GM12878 (cell line): ENCODE results near the gene TEKT5. TPM values are rescaled to one million over a fixed set of nuclear protein-coding genes. Genes with fewer than 3 reads are reported as not detected.

Experiments
- BHLHE40 ChIP-seq, 2 experiments: fragments of 450-650 bp in 1 of 2; IDR thresholded peaks; 2 replicates each; pipeline ENCODE4 v1.6.1; 2011 to 2017; ENCODE audit warnings: low read depth in 2 of 2, borderline replicate concordance in 1 of 2, improper control_type of control experiment in 1 of 2, low read length in 1 of 2, mild to moderate bottlenecking in 1 of 2
- CEBPB ChIP-seq, 2 experiments: fragments of 150-350 bp in 1 of 2; IDR thresholded peaks; 2 replicates each; pipeline ENCODE4 v1.6.1; 2012 to 2014; ENCODE audit warnings: low read depth in 2 of 2, low read length in 2 of 2, borderline replicate concordance in 1 of 2, inconsistent platforms in 1 of 2
- CHD2 ChIP-seq: IDR thresholded peaks from 2 replicates; pipeline ENCODE4 v1.6.1; 2011; ENCODE audit warnings: low read depth, low read length, improper control_type of control experiment, borderline replicate concordance
- CHD4 ChIP-seq: fragments of 200-600 bp; sonication (generic); IDR thresholded peaks from 2 replicates; pipeline ENCODE4 v1.6.1; 2016; ENCODE audit warnings: mild to moderate bottlenecking
- CREM ChIP-seq: IDR thresholded peaks from 2 replicates; pipeline ENCODE4 v1.6.1; 2014; ENCODE audit warnings: antibody characterized with exemption, low read depth
- EGR1 ChIP-seq, 2 experiments: IDR thresholded peaks; 1 replicate in 1 of 2; 2 replicates in 1 of 2; pipeline ENCODE4 v1.6.1; 2011 to 2012; ENCODE audit warnings: low read depth in 2 of 2, low read length in 2 of 2, borderline replicate concordance in 1 of 2, mild to moderate bottlenecking in 1 of 2, moderate library complexity in 1 of 2
- ESRRA ChIP-seq: IDR thresholded peaks from 2 replicates; pipeline ENCODE4 v1.6.1; 2012; ENCODE audit warnings: mild to moderate bottlenecking, low read length, improper control_type of control experiment
- ETV6 ChIP-seq, 2 experiments: fragments of 450-650 bp in 1 of 2; IDR thresholded peaks in 1 of 2; conservative IDR thresholded peaks in 1 of 2; 2 replicates each; pipeline ENCODE4 v1.6.1; 2014; ENCODE audit warnings: antibody characterized with exemption in 1 of 2, borderline replicate concordance in 1 of 2, low read depth in 1 of 2, mild to moderate bottlenecking in 1 of 2, moderate library complexity in 1 of 2
- FOXM1 ChIP-seq: IDR thresholded peaks from 2 replicates; pipeline ENCODE4 v1.6.1; 2012; ENCODE audit warnings: low read depth, mild to moderate bottlenecking, inconsistent platforms, low read length, moderate library complexity
- IKZF1 ChIP-seq: fragments of 450-650 bp; conservative IDR thresholded peaks from 2 replicates; pipeline ENCODE4 v1.6.1; 2017; ENCODE audit warnings: antibody characterized with exemption, mild to moderate bottlenecking
- IKZF2 ChIP-seq, 2 experiments: fragments of 450-650 bp; IDR thresholded peaks; 2 replicates each; pipeline ENCODE4 v1.6.1; 2017; ENCODE audit warnings: mild to moderate bottlenecking in 2 of 2, moderate library complexity in 2 of 2
- JUNB ChIP-seq: IDR thresholded peaks from 2 replicates; pipeline ENCODE4 v1.6.1; 2016; ENCODE audit warnings: antibody characterized with exemption, mild to moderate bottlenecking
- MEF2A ChIP-seq: IDR thresholded peaks from 2 replicates; pipeline ENCODE4 v1.6.1; 2011; ENCODE audit warnings: low read depth, mild to moderate bottlenecking, low read length, moderate library complexity; ENCODE audit not compliant: insufficient read depth
- MXI1 ChIP-seq: fragments of 150-350 bp; IDR thresholded peaks from 2 replicates; pipeline ENCODE4 v1.6.1; 2011; ENCODE audit warnings: low read depth, mild to moderate bottlenecking, inconsistent platforms, low read length, improper control_type of control experiment
- NFYB ChIP-seq: IDR thresholded peaks from 2 replicates; pipeline ENCODE4 v1.6.1; 2011; ENCODE audit warnings: low read depth, mild to moderate bottlenecking, low read length, improper control_type of control experiment, moderate library complexity; ENCODE audit not compliant: insufficient read depth
- RAD21 ChIP-seq: IDR thresholded peaks from 2 replicates; pipeline ENCODE4 v1.6.1; 2011; ENCODE audit warnings: mild to moderate bottlenecking, low read depth, low read length, moderate library complexity; ENCODE audit not compliant: insufficient read depth
- RAD51 ChIP-seq: fragments of 450-650 bp; IDR thresholded peaks from 2 replicates; pipeline ENCODE4 v1.6.1; 2016; ENCODE audit warnings: moderate library complexity, mild to moderate bottlenecking, inconsistent platforms
- SMARCA5 ChIP-seq: fragments of 450-650 bp; IDR thresholded peaks from 2 replicates; pipeline ENCODE4 v1.6.1; 2017; ENCODE audit warnings: mild to moderate bottlenecking
- STAT1 ChIP-seq: fragments of 450-650 bp; conservative IDR thresholded peaks from 2 replicates; pipeline ENCODE4 v1.6.1; 2014; ENCODE audit warnings: antibody characterized with exemption, mild to moderate bottlenecking
- TARDBP ChIP-seq: IDR thresholded peaks from 2 replicates; pipeline ENCODE4 v1.6.1; 2016; ENCODE audit warnings: borderline replicate concordance
- polyA plus RNA-seq, 11 experiments: library from polyadenylated mRNA; depleted of rRNA in 4 of 11; unstranded in 6 of 11; stranded (reverse) in 5 of 11; fragments of >200 nt; fragmentation: Nextera tagmentation in 4 of 11; fragmentation: Illumina TruSeq in 1 of 11; extraction: Ambion mirVana in 4 of 11; extraction: Trizol in 1 of 11; gene quantifications; 1 replicate in 1 of 11; 2 replicates in 10 of 11; pipeline versions ENCODE4 v1.2.1 to v1.2.3, GENCODE V29; 2011 to 2016; ENCODE audit warnings: inconsistent platforms in 2 of 11, missing spikeins in 2 of 11, low read depth in 1 of 11
- total RNA-seq, 4 experiments: library from RNA; depleted of rRNA in 3 of 4; stranded (reverse); fragments of >200 nt in 3 of 4; fragmentation: Illumina TruSeq in 1 of 4; extraction: Trizol in 1 of 4; gene quantifications; 2 replicates each; pipeline versions ENCODE4 v1.2.1 to v1.2.3, GENCODE V29; 2013 to 2021
- TF ChIP-seq, protein P1 (sequence below): fragments of 150-350 bp; IDR thresholded peaks from 2 replicates; pipeline ENCODE4 v1.6.1; 2014; ENCODE audit warnings: mild to moderate bottlenecking, low read depth, low read length
- TF ChIP-seq, protein P2 (sequence below): fragments of 450-650 bp; IDR thresholded peaks from 2 replicates; pipeline ENCODE4 v1.6.1; 2017; ENCODE audit warnings: mild to moderate bottlenecking, moderate library complexity
- TF ChIP-seq, protein P3 (sequence below): fragments of 450-650 bp; formaldehyde crosslinking; IDR thresholded peaks from 2 replicates; pipeline ENCODE4 v1.5.0; 2022; ENCODE audit warnings: mild to moderate bottlenecking, missing genetic modification characterization

Gene TEKT5
- total and polyA plus RNA-seq, 10 of the 15 experiments (the other 5 are each of a cell fraction or from before 2014, with no cell fraction given): 0.19 to 2.2 (median 0.68) TPM; not detected in 1

DNA sequence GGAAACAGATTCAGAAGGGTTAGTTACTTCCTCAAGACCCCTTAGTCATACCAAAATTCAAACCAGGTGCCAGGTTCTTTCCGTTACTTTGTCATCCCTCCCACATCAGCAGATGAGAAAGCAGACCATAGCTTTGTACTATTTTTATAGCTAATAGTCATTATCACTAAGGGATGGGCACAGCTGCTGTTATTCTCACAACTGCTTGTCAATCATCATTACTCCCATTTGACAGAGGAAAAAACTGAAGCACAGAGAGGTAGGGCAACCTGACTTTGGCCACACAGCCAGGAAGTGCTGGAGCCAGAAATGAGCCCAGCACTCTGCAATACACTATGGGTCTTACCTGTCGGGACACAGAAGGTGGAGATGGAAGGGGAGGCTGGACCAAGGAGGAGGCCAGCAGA is 30.0 kb downstream of the TEKT5 start (continued):
- TF ChIP-seq BHLHE40 (IDR thresholded peaks at IDR 0.05; ENCODE audit: borderline replicate concordance in 1 of 2, low read depth in 2 of 2, low read length in 1 of 2) (no peak), NFYB (no peak), RAD51 (no peak), RAD21 (no peak), IKZF1 (0 out of 2 replicates have a peak, but pooled peaks have one; percentile 15), TARDBP (no peak), CEBPB (IDR thresholded peaks at IDR 0.05; ENCODE audit: borderline replicate concordance in 1 of 2, low read depth in 2 of 2, low read length in 2 of 2) (no peak), ESRRA (no peak), FOXM1 (peak; percentile 81), IKZF2 (IDR thresholded peaks at IDR 0.05) (no peak), CHD4 (no peak), SMARCA5 (peak; percentile 63; the same call in 1 of the 2 replicates), CREM (peak; percentile 38; the same call in 1 of the 2 replicates), EGR1 (IDR thresholded peaks at IDR 0.05; ENCODE audit: borderline replicate concordance in 1 of 2, low read depth in 2 of 2, low read length in 2 of 2) (no peak), JUNB (peak; percentile 84), ETV6 (conservative IDR thresholded peaks at IDR 0.05 in 1 of 2, IDR thresholded peaks at IDR 0.05 in 1 of 2; ENCODE audit: borderline replicate concordance in 1 of 2, low read depth in 1 of 2) (peak in 1 of 2 experiments; percentile 91; a peak in 2 of 4 replicates), CHD2 (no peak), MXI1 (no peak), STAT1 (no peak), MEF2A (peak; percentile 71; the same call in 1 of the 2 replicates)
- TF ChIP-seq, protein P1, sequence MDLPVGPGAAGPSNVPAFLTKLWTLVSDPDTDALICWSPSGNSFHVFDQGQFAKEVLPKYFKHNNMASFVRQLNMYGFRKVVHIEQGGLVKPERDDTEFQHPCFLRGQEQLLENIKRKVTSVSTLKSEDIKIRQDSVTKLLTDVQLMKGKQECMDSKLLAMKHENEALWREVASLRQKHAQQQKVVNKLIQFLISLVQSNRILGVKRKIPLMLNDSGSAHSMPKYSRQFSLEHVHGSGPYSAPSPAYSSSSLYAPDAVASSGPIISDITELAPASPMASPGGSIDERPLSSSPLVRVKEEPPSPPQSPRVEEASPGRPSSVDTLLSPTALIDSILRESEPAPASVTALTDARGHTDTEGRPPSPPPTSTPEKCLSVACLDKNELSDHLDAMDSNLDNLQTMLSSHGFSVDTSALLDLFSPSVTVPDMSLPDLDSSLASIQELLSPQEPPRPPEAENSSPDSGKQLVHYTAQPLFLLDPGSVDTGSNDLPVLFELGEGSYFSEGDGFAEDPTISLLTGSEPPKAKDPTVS: no peak
- TF ChIP-seq, protein P2, sequence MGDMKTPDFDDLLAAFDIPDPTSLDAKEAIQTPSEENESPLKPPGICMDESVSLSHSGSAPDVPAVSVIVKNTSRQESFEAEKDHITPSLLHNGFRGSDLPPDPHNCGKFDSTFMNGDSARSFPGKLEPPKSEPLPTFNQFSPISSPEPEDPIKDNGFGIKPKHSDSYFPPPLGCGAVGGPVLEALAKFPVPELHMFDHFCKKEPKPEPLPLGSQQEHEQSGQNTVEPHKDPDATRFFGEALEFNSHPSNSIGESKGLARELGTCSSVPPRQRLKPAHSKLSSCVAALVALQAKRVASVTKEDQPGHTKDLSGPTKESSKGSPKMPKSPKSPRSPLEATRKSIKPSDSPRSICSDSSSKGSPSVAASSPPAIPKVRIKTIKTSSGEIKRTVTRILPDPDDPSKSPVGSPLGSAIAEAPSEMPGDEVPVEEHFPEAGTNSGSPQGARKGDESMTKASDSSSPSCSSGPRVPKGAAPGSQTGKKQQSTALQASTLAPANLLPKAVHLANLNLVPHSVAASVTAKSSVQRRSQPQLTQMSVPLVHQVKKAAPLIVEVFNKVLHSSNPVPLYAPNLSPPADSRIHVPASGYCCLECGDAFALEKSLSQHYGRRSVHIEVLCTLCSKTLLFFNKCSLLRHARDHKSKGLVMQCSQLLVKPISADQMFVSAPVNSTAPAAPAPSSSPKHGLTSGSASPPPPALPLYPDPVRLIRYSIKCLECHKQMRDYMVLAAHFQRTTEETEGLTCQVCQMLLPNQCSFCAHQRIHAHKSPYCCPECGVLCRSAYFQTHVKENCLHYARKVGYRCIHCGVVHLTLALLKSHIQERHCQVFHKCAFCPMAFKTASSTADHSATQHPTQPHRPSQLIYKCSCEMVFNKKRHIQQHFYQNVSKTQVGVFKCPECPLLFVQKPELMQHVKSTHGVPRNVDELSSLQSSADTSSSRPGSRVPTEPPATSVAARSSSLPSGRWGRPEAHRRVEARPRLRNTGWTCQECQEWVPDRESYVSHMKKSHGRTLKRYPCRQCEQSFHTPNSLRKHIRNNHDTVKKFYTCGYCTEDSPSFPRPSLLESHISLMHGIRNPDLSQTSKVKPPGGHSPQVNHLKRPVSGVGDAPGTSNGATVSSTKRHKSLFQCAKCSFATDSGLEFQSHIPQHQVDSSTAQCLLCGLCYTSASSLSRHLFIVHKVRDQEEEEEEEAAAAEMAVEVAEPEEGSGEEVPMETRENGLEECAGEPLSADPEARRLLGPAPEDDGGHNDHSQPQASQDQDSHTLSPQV: no peak
- TF ChIP-seq, protein P3, sequence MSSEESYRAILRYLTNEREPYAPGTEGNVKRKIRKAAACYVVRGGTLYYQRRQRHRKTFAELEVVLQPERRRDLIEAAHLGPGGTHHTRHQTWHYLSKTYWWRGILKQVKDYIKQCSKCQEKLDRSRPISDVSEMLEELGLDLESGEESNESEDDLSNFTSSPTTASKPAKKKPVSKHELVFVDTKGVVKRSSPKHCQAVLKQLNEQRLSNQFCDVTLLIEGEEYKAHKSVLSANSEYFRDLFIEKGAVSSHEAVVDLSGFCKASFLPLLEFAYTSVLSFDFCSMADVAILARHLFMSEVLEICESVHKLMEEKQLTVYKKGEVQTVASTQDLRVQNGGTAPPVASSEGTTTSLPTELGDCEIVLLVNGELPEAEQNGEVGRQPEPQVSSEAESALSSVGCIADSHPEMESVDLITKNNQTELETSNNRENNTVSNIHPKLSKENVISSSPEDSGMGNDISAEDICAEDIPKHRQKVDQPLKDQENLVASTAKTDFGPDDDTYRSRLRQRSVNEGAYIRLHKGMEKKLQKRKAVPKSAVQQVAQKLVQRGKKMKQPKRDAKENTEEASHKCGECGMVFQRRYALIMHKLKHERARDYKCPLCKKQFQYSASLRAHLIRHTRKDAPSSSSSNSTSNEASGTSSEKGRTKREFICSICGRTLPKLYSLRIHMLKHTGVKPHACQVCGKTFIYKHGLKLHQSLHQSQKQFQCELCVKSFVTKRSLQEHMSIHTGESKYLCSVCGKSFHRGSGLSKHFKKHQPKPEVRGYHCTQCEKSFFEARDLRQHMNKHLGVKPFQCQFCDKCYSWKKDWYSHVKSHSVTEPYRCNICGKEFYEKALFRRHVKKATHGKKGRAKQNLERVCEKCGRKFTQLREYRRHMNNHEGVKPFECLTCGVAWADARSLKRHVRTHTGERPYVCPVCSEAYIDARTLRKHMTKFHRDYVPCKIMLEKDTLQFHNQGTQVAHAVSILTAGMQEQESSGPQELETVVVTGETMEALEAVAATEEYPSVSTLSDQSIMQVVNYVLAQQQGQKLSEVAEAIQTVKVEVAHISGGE (CRISPR knock-in tag): no peak
